DMS114 treated with DMSO at 0.1 percent for 48 hours (cell line): ENCODE results near the gene PFKP.

Experiments used
- DNase-seq: peaks from one replicate; lab custom pipeline; 2025; ENCODE audit not compliant: unreplicated experiment; lab: John Stamatoyannopoulos, UW

Gene PFKP

DNA sequence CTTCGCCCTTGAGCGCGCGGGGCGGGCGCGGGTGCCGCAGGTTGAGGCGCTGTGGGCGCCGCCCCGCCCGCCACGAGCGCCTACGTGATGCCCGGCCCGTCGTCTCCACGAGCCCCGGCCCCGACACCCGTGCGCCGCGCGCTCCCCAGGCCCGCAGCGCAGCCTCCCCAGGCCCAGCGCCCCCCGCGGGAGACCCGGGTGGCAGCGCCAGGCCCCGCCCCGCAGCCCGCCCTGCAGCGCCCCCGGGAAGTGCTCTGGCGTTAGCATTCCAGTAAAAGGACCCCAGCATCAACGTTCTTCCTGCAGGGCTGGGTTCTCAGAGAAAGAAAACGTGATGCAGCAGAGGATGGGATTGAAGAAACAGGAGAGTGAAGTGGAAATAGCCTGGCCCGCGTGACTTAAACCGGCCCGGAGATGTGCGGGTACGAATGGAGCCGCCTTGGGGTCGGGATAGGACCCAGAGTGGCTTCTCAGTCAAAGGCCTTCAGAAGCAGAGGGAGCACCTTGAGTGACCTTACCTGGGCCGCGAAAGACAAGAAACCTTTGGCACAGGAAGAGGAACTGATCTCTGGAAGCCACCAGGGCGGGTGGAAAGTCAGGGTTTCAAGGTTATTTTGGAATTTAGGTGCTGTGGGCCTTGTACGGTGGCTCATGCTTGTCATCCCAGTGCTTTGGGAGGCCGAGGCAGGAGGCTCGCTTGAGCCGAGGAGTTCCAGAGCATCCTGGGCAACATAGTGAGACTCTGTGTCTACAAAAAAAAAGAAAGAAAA is 1.8 kb downstream of the PFKP start:
- DNase-seq = peak; percentile 33

DNA sequence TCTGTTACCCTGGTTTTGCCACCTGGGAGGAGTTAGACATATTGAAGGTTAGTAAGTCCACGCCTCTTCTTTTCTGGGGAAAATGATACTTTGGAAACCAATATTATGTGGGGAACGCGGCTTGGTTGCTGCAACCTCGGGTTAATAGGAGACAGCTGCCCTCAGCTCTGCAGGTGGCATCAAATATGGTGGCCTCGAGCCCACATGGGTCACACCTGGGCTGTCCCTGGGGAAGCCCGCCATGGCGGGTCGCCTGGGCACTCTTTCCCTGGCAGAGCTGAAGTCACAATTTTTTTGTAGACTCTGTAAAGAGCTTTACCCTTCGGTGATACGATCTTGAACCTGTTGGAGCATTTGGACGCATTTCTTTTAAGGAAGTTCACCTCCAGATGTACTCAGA is 2.5 kb downstream of the PFKP start:
- no peak for DNase-seq

DNA sequence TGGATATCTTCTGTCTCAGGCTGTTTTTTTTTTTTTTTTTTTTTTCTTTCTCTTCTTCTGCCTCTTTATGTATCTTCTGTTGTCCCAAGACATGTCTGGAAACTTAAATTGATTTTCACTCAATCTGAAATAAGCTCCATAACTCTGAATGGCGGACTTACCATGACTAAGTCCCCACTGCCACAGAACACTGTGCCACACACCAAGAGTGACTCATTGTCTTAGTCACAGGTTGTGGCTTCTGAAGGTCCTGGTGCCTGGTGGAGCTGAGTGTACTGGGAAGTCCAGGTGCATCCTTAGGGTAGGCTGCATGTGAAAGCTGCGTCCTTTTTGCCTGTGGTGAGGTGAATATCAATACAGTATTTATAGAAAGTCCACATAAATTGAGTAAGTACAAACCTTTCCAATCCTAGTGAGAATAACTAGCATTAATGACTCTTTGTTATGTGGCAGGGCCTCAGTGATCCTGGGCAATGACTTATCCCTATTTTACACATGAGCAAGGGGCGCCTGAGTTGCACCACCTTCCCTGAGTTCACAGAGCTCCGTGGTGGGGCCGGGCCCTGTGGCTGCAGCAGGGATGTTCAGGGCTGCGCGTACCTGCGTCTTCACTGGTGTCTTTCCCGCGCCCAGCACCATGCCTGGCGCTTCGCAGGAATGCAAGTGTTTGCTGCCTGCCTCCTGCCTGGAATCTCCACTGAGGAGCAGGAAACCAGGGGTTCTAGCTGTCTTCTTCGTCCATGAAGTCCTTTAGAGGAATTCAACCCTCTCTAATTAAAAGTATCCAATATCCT is 4.3 kb downstream of the PFKP start:
- DNase-seq = no peak

DNA sequence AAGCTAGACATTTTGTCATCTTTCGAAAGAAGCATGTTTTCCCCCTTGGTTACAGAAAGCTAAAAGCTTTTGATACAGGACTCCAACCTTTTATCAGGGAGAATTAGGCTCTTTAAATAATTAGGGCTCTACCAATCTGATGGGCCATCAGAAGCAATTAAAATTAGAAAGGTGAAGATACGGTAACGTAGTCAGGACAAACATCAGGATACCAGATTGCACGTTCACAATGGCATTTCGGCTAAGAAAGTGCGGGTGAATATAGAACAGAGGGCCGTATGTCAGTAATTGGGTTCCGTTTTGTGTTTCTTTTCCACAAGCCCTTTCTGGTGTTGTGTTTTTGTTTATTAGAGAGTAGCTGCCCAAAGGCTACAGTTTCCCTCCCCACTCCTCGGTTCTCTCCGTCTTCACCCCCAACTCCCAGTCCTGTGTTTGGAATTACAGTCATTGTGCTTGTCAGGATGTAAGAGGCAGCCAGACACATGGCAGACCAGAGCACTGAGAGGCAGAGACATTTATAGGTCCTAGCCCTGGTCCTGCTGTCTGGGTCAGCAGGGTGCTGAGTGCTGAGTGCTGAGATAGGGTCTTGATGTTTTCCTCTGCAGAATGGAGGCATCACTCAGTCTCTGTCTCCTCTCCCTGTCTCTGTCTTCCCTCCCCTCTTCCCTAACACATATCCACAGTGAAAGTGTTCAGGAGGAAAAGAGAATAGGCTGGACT is 5.5 kb downstream of the PFKP start:
- no peak for DNase-seq

DNA sequence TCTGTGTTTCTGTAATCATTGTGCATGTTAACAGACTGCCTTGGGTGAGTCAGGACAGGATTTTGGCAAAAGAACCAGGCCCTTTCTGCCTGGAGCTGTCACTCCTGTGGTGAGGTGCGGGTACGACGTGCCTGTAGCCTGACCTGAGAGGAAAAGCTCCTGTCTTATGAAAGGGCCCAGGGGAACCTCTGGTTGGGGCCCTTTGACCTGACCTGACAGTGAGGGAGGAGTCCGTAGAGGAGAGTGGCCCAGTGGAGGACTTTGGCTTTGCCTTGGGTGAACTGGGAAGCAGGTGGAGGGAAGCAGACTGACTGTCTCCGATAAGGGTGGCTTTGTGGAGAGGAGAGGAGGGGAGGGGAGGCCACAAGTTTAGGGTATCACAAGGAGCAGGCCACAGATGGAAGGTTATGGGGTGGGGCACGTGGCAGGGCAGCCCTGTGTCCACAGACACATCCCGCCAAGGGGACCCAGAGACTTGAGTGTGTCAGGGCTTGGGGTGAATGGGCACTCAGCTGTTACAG is 6.9 kb downstream of the PFKP start:
- DNase-seq = no peak

DNA sequence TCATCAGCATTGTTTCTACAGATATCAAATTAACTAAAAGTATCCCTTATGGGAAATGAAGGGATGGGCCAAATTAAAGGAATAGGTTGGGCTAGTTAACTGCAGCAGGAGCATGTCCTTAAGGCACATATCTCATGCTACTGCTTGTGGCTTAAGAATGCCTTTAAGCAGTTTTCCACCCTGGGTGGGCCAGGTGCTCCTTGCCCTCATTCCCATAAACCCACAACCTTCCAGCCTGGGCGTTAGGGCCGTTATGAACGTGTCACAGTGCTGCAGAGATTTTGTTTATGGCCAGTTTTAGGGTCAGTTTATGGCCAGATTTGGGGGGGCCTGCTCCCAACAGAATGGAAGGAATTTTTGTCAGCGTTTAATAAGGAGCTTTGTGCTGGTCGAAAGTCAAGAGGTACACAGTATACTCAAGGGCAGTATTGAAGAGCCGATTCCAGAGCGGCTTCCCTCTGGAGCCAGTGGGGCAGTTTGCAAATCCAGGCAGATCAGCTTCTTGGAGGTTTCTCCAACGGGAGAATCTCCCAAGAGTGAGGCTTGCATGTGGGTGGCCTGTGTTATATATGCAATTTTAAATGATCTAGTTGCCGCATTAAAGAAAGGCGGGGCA is 7.7 kb downstream of the PFKP start:
- DNase-seq = no peak

DNA sequence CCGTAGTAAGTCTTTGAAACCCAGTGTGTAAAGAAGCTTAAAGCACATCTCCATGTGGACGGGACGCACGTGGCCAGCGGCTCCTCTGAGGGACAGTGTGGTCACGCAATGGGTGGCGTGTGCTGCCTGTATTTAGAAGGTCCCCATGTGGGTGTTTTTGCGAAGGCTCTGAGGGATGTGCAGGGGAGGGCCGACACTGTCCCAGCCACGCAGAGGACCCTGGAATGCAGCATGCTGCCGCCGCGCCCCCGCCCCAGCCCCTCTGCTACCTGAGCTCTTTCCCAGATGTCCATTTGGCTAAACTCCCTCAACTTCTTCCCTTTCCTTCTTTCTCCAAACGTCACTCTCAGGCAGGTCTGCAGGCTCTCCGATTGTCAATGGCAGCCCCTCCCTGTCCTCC is 8.8 kb downstream of the PFKP start:
- no peak for DNase-seq

DNA sequence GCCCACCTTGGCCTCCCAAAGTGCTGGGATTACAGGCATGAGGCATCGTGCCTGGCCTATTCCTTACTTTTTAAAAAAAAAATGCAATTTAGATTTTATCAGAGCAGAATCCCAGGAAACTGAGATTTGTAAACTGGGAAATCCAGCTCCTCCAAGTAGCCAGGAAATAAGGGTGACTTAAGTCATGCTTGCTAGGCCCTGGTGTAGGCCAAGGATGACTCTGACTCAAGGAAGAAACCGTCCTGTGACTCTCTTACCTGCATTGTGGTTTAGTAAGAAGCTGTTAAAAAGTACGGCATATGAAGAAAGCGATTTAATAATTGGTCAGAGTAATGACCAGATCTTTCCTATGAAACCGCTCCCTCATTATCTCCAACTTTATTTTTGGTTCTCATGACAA is 10.2 kb downstream of the PFKP start:
- no peak for DNase-seq

DNA sequence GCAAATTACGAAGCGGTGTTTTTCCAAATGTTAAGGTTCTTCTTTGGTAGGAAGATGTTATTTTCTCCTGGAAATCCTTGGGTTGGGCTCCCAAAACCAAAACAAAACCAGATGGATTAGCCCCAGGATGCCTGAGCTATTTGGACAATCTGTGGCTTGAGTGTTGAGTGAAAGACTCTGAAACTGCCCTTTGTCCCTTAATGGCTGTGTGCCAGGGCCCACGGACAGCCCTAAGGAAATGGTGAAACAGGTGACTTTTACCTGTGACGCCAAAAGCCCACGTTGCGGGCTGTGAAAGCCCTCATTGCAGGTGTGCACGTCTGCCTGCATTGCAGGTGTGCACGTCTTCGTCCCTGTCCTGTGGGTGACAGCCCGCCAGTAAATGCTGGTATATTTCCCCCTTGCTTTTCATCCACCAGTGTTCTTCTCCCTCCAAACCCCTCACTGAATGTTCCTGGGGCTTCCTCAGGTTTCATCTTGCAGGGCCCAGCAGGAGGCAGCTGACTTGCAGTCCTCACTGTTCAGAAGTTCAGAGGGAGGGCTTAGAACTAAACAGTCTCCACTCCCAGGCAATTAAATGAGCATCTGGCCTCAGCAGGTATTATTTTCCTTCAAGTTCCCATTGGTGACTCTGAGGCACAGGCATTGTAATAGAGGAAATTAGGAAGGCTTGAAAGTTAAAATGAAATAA is 10.7 kb downstream of the PFKP start:
- no peak for DNase-seq

DNA sequence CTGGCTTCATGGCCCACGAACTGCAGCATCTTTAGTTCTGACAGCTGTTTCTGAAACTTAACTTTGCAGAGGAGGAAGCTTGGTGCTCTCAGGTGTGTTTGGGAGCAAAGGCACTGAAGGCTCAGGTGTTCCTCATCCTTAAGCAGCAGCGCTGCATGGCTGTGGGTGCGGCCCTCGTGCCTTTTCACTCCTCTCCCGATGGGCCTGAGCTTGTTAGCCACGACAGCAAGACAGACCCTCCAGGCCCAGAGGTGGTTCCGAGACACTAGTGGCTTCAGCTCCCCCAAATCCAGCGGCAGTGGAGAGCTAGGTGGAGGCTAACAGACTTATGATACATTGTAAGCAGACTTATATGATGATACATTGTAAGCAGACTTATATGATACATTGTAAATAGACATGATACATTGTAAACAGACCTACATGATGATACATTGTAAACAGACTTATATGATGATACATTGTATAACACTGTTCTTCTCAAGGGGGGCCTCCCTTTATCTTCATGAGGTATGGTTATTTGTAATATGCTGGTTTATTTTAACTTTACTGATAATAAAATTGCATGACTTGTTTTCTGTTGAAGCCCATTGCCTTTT is 14.1 kb downstream of the PFKP start:
- DNase-seq = no peak

DNA sequence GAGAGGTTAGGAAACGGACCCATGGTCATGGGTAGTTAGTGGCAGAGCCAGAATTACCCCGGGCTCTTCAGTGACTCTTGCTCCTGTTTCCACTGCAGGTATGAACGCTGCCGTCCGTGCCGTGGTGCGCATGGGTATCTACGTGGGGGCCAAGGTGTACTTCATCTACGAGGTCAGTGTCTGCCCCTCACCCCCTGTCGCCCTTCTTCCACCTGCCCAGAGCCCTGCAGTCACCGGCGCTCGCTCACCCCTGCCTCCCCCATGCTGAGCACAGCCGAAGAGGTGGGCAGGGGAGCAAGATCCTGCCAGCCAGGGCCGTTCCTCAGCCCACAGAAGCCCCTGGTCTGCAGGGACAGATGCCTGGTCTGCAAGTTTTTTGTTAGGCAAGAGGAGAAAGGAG is 14.9 kb downstream of the PFKP start:
- DNase-seq = no peak

DNA sequence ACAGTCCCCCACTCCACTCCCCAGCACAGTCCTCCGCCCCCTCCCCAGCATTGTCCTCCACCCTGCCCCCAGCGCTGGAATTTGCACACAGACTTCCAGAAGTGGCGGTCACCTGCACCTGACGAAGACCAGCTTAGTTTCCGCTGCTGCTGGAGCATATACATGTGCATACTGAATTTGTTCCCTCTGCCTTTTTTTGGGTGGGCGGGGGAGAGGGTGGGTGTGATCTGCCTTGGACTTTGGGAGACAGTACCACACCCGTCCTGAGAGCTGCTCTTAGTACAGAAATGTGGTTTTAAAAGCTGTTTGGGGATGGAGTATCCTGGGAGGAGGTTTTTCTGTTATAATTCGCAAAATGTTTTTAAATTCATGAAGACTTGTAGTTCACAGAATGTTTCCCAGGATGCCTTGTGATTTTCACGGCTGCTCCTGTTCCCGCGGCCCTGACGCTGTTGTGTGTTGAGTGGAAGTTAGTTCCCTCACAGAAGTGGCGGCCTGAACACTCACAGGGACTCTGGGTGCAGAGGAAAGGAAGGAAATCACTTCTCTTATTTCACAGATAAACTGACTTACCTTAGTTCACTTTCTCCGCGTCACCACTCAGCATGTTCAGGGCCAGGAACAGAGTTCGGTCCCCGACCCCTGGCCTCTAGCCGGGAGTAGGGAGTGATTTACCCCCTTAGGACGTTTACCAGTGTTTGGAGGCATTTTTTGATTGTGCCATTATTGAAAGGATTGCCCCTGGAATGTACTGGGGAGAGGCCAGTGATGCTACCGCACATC is 18.6 kb downstream of the PFKP start:
- DNase-seq = no peak

DNA sequence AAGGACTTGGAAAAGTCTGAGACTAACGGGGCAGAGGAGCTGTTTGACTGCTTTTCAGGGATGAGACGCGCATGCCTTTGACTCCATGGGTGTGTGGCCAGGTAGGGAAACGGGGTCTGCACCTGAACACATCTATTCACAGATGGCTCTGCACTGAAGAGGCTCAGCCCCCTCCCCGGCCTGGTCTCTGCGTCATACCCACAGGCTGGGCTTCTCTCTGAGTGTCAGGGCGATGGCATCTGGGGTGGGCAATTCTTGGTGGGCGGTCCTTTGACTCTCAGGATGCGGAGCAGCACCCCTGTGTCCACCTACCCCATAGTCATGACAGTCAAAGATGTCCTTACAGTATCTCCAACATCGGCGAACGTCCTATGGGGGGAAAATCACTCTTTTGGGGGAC is 23.0 kb downstream of the PFKP start:
- DNase-seq = no peak

DNA sequence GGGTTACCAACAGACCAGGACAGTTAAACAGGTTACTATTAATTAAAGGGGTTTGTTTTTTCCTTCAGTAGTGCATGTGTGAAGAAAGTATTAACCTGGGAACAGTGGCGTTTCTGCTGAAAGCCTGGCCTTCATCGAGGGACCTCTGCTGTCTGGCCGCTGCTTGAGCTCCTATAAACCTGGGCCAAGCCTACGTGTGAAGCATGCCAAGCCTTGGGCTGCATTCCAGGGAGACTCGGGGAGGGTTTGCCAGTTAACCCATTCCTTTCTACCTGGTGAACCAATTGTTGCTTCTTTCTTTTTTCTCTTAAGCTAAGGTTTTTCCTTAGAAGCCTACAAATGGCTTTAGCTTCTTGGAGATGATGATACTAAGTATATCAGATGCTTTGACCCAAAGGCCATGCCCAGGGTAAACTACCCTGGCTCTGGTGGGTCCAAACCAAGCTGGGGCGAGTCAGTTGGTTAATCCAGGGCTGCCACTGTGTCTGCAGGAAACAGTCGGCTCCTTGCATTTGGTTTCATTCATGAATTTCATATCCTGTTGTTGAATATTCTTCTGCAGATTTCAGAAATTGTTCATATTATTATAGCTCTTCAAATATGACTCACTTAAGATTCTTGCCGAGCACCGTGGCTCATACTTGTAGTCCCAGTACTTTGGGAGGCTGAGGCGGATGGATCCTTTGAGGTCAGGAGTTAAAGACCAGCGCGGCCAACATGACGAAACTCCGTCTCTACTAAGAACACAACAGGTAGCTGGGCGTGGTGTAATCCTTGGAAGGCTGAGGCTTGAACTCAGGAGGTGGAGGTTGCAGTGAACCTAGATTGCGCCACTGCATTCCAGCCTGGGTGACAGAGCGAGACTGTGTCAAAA is 23.8 kb downstream of the PFKP start:
- no peak for DNase-seq

DNA sequence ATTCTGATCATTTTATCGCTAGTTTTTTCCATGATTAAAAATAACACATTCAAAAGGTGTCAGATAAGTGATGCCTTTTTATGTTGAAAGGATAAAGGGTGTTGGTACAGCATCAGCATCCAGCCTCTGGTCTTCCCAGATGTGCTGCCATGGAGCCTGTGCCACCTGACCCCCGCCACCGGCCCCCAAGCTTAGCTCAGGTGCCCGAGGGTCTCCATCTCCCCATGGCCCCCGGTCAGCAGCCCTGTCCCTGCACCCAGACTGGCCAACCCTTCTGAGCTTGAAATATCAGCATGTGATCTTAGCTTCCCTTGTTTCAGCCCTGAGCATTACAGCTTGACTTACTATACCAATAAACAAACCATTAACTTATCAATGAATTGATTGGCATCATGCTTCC is 24.6 kb downstream of the PFKP start:
- no peak for DNase-seq

DNA sequence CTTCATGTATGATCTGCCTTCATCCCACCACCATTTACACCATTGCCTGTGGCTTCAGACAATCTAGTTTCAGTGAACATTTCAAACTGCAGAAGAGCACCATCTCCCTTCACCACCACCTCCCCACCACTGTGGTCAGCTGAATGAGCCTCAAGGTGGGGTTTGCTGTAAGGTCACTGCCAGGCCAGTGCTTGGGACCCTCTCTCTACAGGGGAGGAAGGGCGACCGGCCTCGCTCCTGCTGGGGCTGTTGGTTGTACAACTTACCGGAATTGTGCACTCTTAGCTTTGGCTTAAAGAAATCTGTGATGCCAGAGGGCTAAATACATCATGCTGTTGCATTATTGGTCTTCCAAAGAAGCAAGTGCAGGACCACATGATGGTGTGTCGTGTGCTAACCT is 26.6 kb downstream of the PFKP start:
- DNase-seq = no peak

DNA sequence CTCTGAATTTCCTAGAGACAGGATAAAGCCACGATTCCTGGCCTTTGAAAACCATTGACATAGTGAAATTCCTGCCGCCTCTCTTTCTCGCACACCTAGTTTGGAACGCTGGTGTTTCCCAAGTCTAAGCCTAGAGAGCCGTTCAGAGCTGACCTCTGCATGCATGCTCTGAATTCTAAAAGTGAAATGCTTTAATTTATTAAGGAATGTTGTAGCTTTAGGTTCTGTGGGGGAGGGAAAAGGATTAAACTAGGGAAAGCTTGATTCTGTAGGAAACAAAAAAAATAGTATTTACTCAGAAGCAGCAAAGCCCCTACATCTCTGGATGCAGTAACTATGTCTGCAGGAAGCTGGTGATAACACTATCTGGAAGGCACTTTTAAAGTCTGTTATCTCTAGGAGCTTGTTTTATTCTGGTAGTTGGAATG is 27.3 kb downstream of the PFKP start:
- DNase-seq = no peak

DNA sequence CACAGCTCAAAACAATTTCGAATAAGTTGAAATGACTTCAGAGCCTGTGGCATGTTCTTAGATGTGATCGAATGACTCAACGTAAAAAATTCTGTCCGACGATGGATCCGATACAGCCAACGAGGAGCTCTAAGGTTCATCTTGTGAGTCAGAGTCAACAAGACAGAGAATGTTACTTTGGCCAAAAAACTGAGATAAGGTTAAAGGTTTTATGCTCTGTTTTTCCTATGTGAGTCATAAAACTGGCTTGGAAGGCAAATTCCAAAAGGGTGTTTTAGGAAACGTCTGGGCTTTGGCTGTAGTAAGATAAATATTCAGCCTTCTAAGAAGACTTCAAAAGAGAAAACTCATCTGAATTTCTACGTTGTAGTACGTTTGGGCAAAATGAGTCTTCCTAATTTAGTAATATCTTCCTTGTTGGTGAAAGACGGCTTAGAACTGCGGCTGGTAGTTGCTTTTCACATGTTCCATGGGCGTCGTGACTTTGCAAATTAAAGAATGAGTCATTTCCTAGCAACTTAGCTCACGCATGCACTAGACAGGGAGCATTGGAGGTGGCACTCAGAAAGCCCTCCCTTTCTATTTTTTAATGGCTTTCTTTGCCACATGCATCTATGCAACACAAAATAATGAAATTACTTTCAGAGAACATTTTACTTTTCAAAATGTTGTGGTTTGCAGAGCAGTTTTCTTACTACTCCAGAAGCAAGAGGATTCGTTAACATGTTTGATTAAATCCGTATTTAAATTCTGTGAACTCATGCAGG is 28.2 kb downstream of the PFKP start:
- no peak for DNase-seq
